HepG2 (cell line): ENCODE measurements around the gene FSIP1. TPM values are rescaled to one million over a fixed set of nuclear protein-coding genes. Genes with fewer than 3 reads are reported as not detected.

Experiments used
- ATAC-seq: fragments of 200-7000 bp; cut with Tn5 transposase; 3 replicates; pipeline ENCODE4 v1.9.1; 2020; ENCODE audit warnings: mild to moderate bottlenecking, moderate library complexity
- BruUV-seq: library from RNA; stranded (reverse); fragments of 400-500 nt; replicated peaks from 2 replicates; lab custom pipeline; 2021; lab: Mats Ljungman, UMichigan
- CTCF ChIA-PET: fragments of 300-600 bp; formaldehyde crosslinking; extraction: SDS; loops from one replicate; lab custom pipeline; 2021; ENCODE audit warnings: low total read pairs, inconsistent platforms, low intra/inter-chr PET ratio; lab: Yijun Ruan, JAX
- POLR2A ChIA-PET: fragments of 350-600 bp; sonication (Branson Sonifier 250); formaldehyde crosslinking; loops from one replicate; lab custom pipeline; 2020; ENCODE audit warnings: antibody characterized with exemption, inconsistent platforms; lab: Yijun Ruan, JAX
- DNase-seq: peaks from one replicate; pipeline ENCODE4 v3.0.0-alpha.2; 2015; ENCODE audit warnings: low spot score
- FAIRE-seq: peaks from 3 replicates; lab custom pipeline; 2011; peaks lifted over from hg19 to GRCh38; lab: Jason Lieb, UNC
- H2AFZ ChIP-seq: one replicate; pipeline ENCODE4 v1.6.1; 2011; ENCODE audit warnings: low read length, inconsistent platforms
- H3K27ac ChIP-seq: fragments of 300-600 bp; 3 replicates; pipeline ENCODE4 v1.8.0; 2011; ENCODE audit warnings: mixed run types, mild to moderate bottlenecking, mixed read lengths, low read length, inconsistent platforms; ENCODE audit not compliant: insufficient read depth; ENCODE audit errors: extremely low read length
- H3K27me3 ChIP-seq, 2 experiments: fragments of 200-600 bp in 1 of 2; 2 replicates in 1 of 2; 3 replicates in 1 of 2; pipeline versions ENCODE4 v1.6.0 to v1.8.0; 2011; ENCODE audit warnings: low read length in 2 of 2, mild to moderate bottlenecking in 2 of 2, moderate library complexity in 2 of 2, inconsistent platforms in 1 of 2; ENCODE audit not compliant: insufficient read depth in 2 of 2, control insufficient read depth in 1 of 2
- H3K36me3 ChIP-seq, 2 experiments: fragments of 200-600 bp in 1 of 2; replicated peaks in 1 of 2; 2 replicates in 1 of 2; 3 replicates in 1 of 2; pipeline versions ENCODE4 v1.5.1 to v1.8.0; 2011; ENCODE audit warnings: low read length in 2 of 2, inconsistent platforms in 1 of 2; ENCODE audit not compliant: insufficient read depth in 2 of 2, control insufficient read depth in 1 of 2
- H3K4me1 ChIP-seq: 2 replicates; pipeline ENCODE4 v1.5.1; 2012; ENCODE audit warnings: low read length, inconsistent platforms; ENCODE audit not compliant: insufficient read depth
- H3K4me2 ChIP-seq: 2 replicates; pipeline ENCODE4 v1.6.0; 2011; ENCODE audit warnings: low read depth, low read length, inconsistent platforms
- H3K4me3 ChIP-seq, 3 experiments: fragments of 200-600 bp in 1 of 3; sonication (generic), shearing (Covaris generic) in 1 of 3; replicated peaks in 1 of 3; 2 replicates each; pipeline ENCODE4 v1.5.1; 2011 to 2016; ENCODE audit warnings: low read length in 3 of 3, inconsistent platforms in 2 of 3, low read depth in 2 of 3, mild to moderate bottlenecking in 2 of 3, control low read depth in 1 of 3, mixed read lengths in 1 of 3; ENCODE audit not compliant: insufficient read depth in 1 of 3
- H3K79me2 ChIP-seq: one replicate; pipeline ENCODE4 v1.6.1; 2011; ENCODE audit warnings: low read length, inconsistent platforms; ENCODE audit not compliant: insufficient read depth
- H3K9ac ChIP-seq: 2 replicates; pipeline ENCODE4 v1.6.0; 2011; ENCODE audit warnings: mild to moderate bottlenecking, low read depth, low read length, inconsistent platforms; ENCODE audit not compliant: insufficient read depth
- H3K9me3 ChIP-seq: 2 replicates; pipeline ENCODE4 v1.5.1; 2012; ENCODE audit warnings: mild to moderate bottlenecking, low read length
- H4K20me1 ChIP-seq: 2 replicates; pipeline ENCODE4 v1.6.0; 2011; ENCODE audit warnings: inconsistent platforms, mild to moderate bottlenecking, low read length, moderate library complexity; ENCODE audit not compliant: insufficient read depth
- CC2D1A ChIP-seq: sonication (generic); formaldehyde crosslinking; IDR thresholded peaks from 2 replicates; pipeline ENCODE4 v1.8.1; 2023; ENCODE audit warnings: mild to moderate bottlenecking, missing genetic modification reagents
- HNF1A ChIP-seq, 2 experiments: sonication (generic) in 1 of 2; formaldehyde crosslinking in 1 of 2; IDR thresholded peaks; 2 replicates each; pipeline versions ENCODE4 v1.4.0 to v1.6.1; 2016 to 2020; ENCODE audit warnings: borderline replicate concordance in 1 of 2, low read depth in 1 of 2, mild to moderate bottlenecking in 1 of 2, missing genetic modification reagents in 1 of 2
- POLR2AphosphoS2 ChIP-seq: IDR thresholded peaks from 2 replicates; pipeline ENCODE4 v1.6.1; 2011; ENCODE audit warnings: low read depth, low read length, improper control_type of control experiment
- ZBTB25 ChIP-seq: IDR thresholded peaks from 2 replicates; pipeline ENCODE4 v1.6.1; 2018; ENCODE audit warnings: missing genetic modification reagents
- ZBTB8A ChIP-seq: sonication (generic); formaldehyde crosslinking; IDR thresholded peaks from 2 replicates; pipeline ENCODE4 v1.4.0; 2020; ENCODE audit warnings: mild to moderate bottlenecking, low read depth, missing genetic modification reagents, borderline replicate concordance
- ZMYM4 ChIP-seq: sonication (generic); formaldehyde crosslinking; IDR thresholded peaks from 2 replicates; pipeline ENCODE4 v1.8.1; 2023; ENCODE audit warnings: mild to moderate bottlenecking, missing genetic modification reagents
- ZNF468 ChIP-seq: sonication (generic); formaldehyde crosslinking; IDR thresholded peaks from 2 replicates; pipeline ENCODE4 v1.8.0; 2022; ENCODE audit warnings: mild to moderate bottlenecking, moderate library complexity, missing genetic modification reagents
- WGBS: methylation state at CpG from one replicate; pipeline ENCODE4 v1.1.6; 2017; ENCODE audit warnings: low lambda C conversion rate; 5-methylcytosine and 5-hydroxymethylcytosine counted together
- in situ Hi-C: cut with HindIII; loops from 2 replicates; pipeline ENCODE4 v1.10.0; 2017; ENCODE audit warnings: low pct_unique_long_range_greater_than_20kb; ENCODE audit not compliant: extremely low pct_ligation_motif_present
- intact Hi-C: fragments of 100-400 bp; cut with micrococcal nuclease; formaldehyde crosslinking; loops from one replicate; pipeline ENCODE4 v1.10.0; 2022; ENCODE audit not compliant: unreplicated experiment
- polyA plus RNA-seq, 8 experiments: library from polyadenylated mRNA; depleted of rRNA in 3 of 8; stranded (reverse) in 7 of 8; unstranded in 1 of 8; fragments of >200 nt; fragmentation: Illumina TruSeq in 4 of 8; extraction: Trizol in 4 of 8; gene quantifications; 2 replicates each; pipeline versions ENCODE4 v1.2.1 to v1.2.3, GENCODE V29; 2011 to 2016; ENCODE audit warnings: low read depth in 4 of 8, missing spikeins in 1 of 8, mixed read lengths in 1 of 8; ENCODE audit not compliant: insufficient read depth in 1 of 8
- total RNA-seq, 5 experiments: library from RNA; depleted of rRNA; stranded (reverse); fragments of >200 nt; fragmentation: Illumina TruSeq; extraction: Trizol; gene quantifications; 2 replicates each; pipeline ENCODE4 v1.2.3, GENCODE V29; 2016; ENCODE audit warnings: low read depth in 1 of 5
- TF ChIP-seq, protein P1 (sequence below): IDR thresholded peaks from 2 replicates; pipeline ENCODE4 v1.6.1; 2016; ENCODE audit warnings: low read depth, borderline replicate concordance

The FSIP1 gene
- total and polyA plus RNA-seq, 2 of the 13 experiments (the other 11 are each of a cell fraction or from before 2014, with no cell fraction given): 0.18 TPM; not detected in 1

GRCh38 chr15:39642011-39642640 lies 140.5 kb downstream of the FSIP1 start:
- H4K20me1 ChIP-seq: no peaks in the 10 kb centered on the region
- no peak for ATAC-seq
- no TSS peak for BruUV-seq
- no peak overlapping the region for H3K9ac ChIP-seq
- in situ Hi-C loops: no loop called here
- no peaks in the 10 kb centered on the region for H3K36me3 ChIP-seq
- H3K9me3 ChIP-seq: no peaks in the 10 kb centered on the region
- TF ChIP-seq CC2D1A (CRISPR knock-in tag) (no peak), ZBTB25 (CRISPR knock-in tag) (no peak), ZBTB8A (CRISPR knock-in tag) (no peak), ZNF468 (CRISPR knock-in tag) (no peak), ZMYM4 (CRISPR knock-in tag) (no peak), POLR2AphosphoS2 (no peak), HNF1A (IDR thresholded peaks at IDR 0.05; ENCODE audit: low read depth) (no peak), HNF1A (CRISPR knock-in tag; IDR thresholded peaks at IDR 0.05; ENCODE audit: borderline replicate concordance) (no peak)
- TF ChIP-seq, protein P1, sequence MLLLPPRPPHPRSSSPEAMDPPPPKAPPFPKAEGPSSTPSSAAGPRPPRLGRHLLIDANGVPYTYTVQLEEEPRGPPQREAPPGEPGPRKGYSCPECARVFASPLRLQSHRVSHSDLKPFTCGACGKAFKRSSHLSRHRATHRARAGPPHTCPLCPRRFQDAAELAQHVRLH (CRISPR knock-in tag): no peak
- no peak overlapping the region for H2AFZ ChIP-seq
- CTCF ChIA-PET: no interaction called here
- POLR2A ChIA-PET: no interaction called here
- FAIRE-seq: no peak
- no peaks in the 10 kb centered on the region for H3K79me2 ChIP-seq
- no peak overlapping the region for H3K27ac ChIP-seq
- peaks cover 54% of the 10 kb centered on the region for H3K4me1 ChIP-seq
- DNase-seq: no peak
- intact Hi-C loops: no loop called here
- H3K4me2 ChIP-seq: no peak overlapping the region
- H3K27me3 ChIP-seq: no peaks in the 10 kb centered on the region
- no peak overlapping the region for H3K4me3 ChIP-seq
- WGBS: 63% methylated on average over 5 of the region's 5 CpGs
